ENCODE data around the gene CATSPERD. TPM values are rescaled to one million over a fixed set of nuclear protein-coding genes. Genes with fewer than 3 reads are reported as not detected.

Gene CATSPERD
- total and polyA plus RNA-seq, 9 of the 15 experiments (the other 6 are each of a cell fraction or from before 2014, with no cell fraction given) = not detected

GRCh38 chr19:5774921-5775320 is 54.5 kb downstream of the CATSPERD start:
- H4K20me1 ChIP-seq (replicated peaks; ENCODE audit: control insufficient read depth, insufficient read depth, low read length) = no peaks in the 10 kb centered on the region
- no peak for DNase-seq (ENCODE audit: extremely low read depth in 1 of 4, low spot score in 3 of 4)
- ATAC-seq = no peak
- H3K9me3 ChIP-seq (replicated peaks; ENCODE audit: control insufficient read depth, insufficient read depth, low read depth, low read length) = no peaks in the 10 kb centered on the region
- H3K4me1 ChIP-seq (replicated peaks in 1 of 2; ENCODE audit: control insufficient read depth in 2 of 2, insufficient read depth in 2 of 2, low read length in 2 of 2) = peaks cover 0 to 10% of the 10 kb centered on the region in 2 experiments; a peak in 4 of 5 replicates
- intact Hi-C loops (cut with micrococcal nuclease) (loop anchor here (1.0 kb wide), 1 partner anchor 19 kb away; no protein-coding TSS in a partner anchor), in situ Hi-C loops (cut with MboI) (no loop called here)
- H3K79me2 ChIP-seq (ENCODE audit: control insufficient read depth, insufficient read depth, low read length) = no peaks in the 10 kb centered on the region
- peaks cover 2 to 11% of the 10 kb centered on the region in 2 experiments; a peak in 2 of 5 replicates for H3K27me3 ChIP-seq (ENCODE audit: control insufficient read depth in 2 of 2, insufficient read depth in 2 of 2, low read length in 2 of 2)
- FAIRE-seq = no peak
- no peak overlapping the region for H2AFZ ChIP-seq (ENCODE audit: low read depth, low read length)
- no peak overlapping the region for H3K9ac ChIP-seq (ENCODE audit: insufficient read depth in 1 of 2, low read depth in 2 of 2, low read length in 2 of 2)
- 48% methylated on average over 8 of the region's 8 CpGs for WGBS (ENCODE audit: insufficient coverage, low coverage, missing lambda C conversion rate)
- CTCF ChIA-PET (ENCODE audit: low intra/inter-chr PET ratio) = interaction anchor here (1.8 kb wide), 1 partner anchor 117 kb away, joined by 11 read pairs; no protein-coding TSS in a partner anchor
- H3K36me3 ChIP-seq (ENCODE audit: control insufficient read depth, insufficient read depth, low read length) = no peaks in the 10 kb centered on the region
- BruUV-seq (replicated peaks) = no TSS peak
- no peak overlapping the region for H3K4me3 ChIP-seq
- POLR2A ChIA-PET = interaction anchor here (0.6 to 1.0 kb wide), 3 partner anchors 16 to 247 kb away, joined by 3 to 5 read pairs (median 3); partner anchors contain the start of gene DUS3L
- H3K9me1 ChIP-seq (ENCODE audit: control insufficient read depth, insufficient read depth, low read length) = no peaks in the 10 kb centered on the region
- no peak overlapping the region for H3K27ac ChIP-seq (ENCODE audit: extremely low read depth, low read depth, low read length)
- no peak overlapping the region for H3K4me2 ChIP-seq (ENCODE audit: insufficient read depth, low read length)
- TF ChIP-seq MYBL2 (IDR thresholded peaks at IDR 0.05; ENCODE audit: low read depth) = no peak
- TF ChIP-seq MYBL2 (CRISPR knock-in tag; IDR thresholded peaks at IDR 0.05; ENCODE audit: borderline replicate concordance) = no peak
- TF ChIP-seq CC2D1A (IDR thresholded peaks at IDR 0.05) = no peak
- TF ChIP-seq THRA (IDR thresholded peaks at IDR 0.05) = no peak
- no peak for TF ChIP-seq GTF2B (IDR thresholded peaks at IDR 0.05; ENCODE audit: extremely low read depth, insufficient read length)
- no peak for TF ChIP-seq STAT5B (CRISPR knock-in tag; IDR thresholded peaks at IDR 0.05)
- TF ChIP-seq ZNF592 (IDR thresholded peaks at IDR 0.05) = no peak
- no peak for TF ChIP-seq RUNX1 (IDR thresholded peaks at IDR 0.05; ENCODE audit: low read depth)
- no peak for TF ChIP-seq ZNF3 (CRISPR knock-in tag; IDR thresholded peaks at IDR 0.05)
- no peak for TF ChIP-seq ZNF232 (CRISPR knock-in tag; IDR thresholded peaks at IDR 0.05)
- no peak for TF ChIP-seq SIRT6 (IDR thresholded peaks at IDR 0.05; ENCODE audit: low read depth, low read length)
- TF ChIP-seq DNMT1 (IDR thresholded peaks at IDR 0.05) = no peak
- TF ChIP-seq CHD2 (IDR thresholded peaks at IDR 0.05; ENCODE audit: low read depth, low read length) = no peak
- TF ChIP-seq ZNF766 (CRISPR knock-in tag; conservative IDR thresholded peaks at IDR 0.05) = no peak
- TF ChIP-seq HDAC2 (IDR thresholded peaks at IDR 0.05) = no peak

All from K562 (cell line).